Measurements from ENCODE around the gene TMEM161A. TPM values are rescaled to one million over a fixed set of nuclear protein-coding genes. Genes with fewer than 3 reads are reported as not detected.
"Not testable (repeated sequence)": the region's sequence is repeated elsewhere in the genome, so short reads cannot be mapped to it uniquely, and the experiment has no call there.

Gene TMEM161A
- total RNA-seq (2014; rRNA removed; shearing (Covaris generic)), result 26.6 and 36.3 TPM in 2 replicates

- peak within 1 kb of the TSS; percentile 81 for H3K4me3 ChIP-seq (ENCODE audit: insufficient read depth, low read depth, low read length)
These were observed at the start of gene TMEM161A for GRCh38 chr19:19138109-19138981. TSS of gene TMEM161A (minus strand) at chr19:19138478. CDS start at chr19:19138428, 50 bp downstream.

GRCh38 chr19:19186742-19187141, 48.5 kb upstream of the TMEM161A start:
- peaks cover 2% of the 10 kb centered on the region for H3K36me3 ChIP-seq (replicated peaks; ENCODE audit: control insufficient read depth, insufficient read depth, low read length)
- H3K27me3 ChIP-seq (ENCODE audit: control insufficient read depth, insufficient read depth, low read length), result no peaks in the 10 kb centered on the region
- H3K4me3 ChIP-seq (ENCODE audit: insufficient read depth, low read depth, low read length), result no peak overlapping the region
- DNase-seq, result no peak

More at GRCh38 chr19:19138109-19138981, at the start of gene TMEM161A:
- peaks cover 10% of the 10 kb centered on the region; the same call in 1 of the 2 replicates for H3K27me3 ChIP-seq (ENCODE audit: control insufficient read depth, insufficient read depth, low read length)
- peak; percentile 100 for DNase-seq
- H3K36me3 ChIP-seq (replicated peaks; ENCODE audit: control insufficient read depth, insufficient read depth, low read length), result no peaks in the 10 kb centered on the region

- H3K36me3 ChIP-seq (replicated peaks; ENCODE audit: control insufficient read depth, insufficient read depth, low read length), result peaks cover 2% of the 10 kb centered on the region
- no peaks in the 10 kb centered on the region for H3K27me3 ChIP-seq (ENCODE audit: control insufficient read depth, insufficient read depth, low read length)
- H3K4me3 ChIP-seq (ENCODE audit: insufficient read depth, low read depth, low read length), result no peak overlapping the region
- DNase-seq, result peak; percentile 95
These were observed 47.8 kb upstream of the TMEM161A start for GRCh38 chr19:19185853-19186740.

GRCh38 chr19:19181488-19181998, 43.3 kb upstream of the TMEM161A start:
- no peaks in the 10 kb centered on the region for H3K27me3 ChIP-seq (ENCODE audit: control insufficient read depth, insufficient read depth, low read length)
- H3K4me3 ChIP-seq (ENCODE audit: insufficient read depth, low read depth, low read length), result no peak overlapping the region
- no peak for DNase-seq
- H3K36me3 ChIP-seq (replicated peaks; ENCODE audit: control insufficient read depth, insufficient read depth, low read length), result peaks cover 2% of the 10 kb centered on the region

- no peak for DNase-seq
These were observed 41.5 kb upstream of the TMEM161A start for GRCh38 chr19:19179548-19180441.

GRCh38 chr19:19176950-19177349, 38.7 kb upstream of the TMEM161A start:
- H3K36me3 ChIP-seq (replicated peaks; ENCODE audit: control insufficient read depth, insufficient read depth, low read length), result no peaks in the 10 kb centered on the region; the same call in 1 of the 2 replicates
- H3K4me3 ChIP-seq (ENCODE audit: insufficient read depth, low read depth, low read length), result no peak overlapping the region
- peak; percentile 49 for DNase-seq
- no peaks in the 10 kb centered on the region for H3K27me3 ChIP-seq (ENCODE audit: control insufficient read depth, insufficient read depth, low read length)

More at GRCh38 chr19:19179548-19180441, 41.5 kb upstream of the TMEM161A start:
- Histone ChIP-seq H3K27me3 (ENCODE audit: control insufficient read depth, insufficient read depth, low read length) (no peaks in the 10 kb centered on the region), H3K4me3 (ENCODE audit: insufficient read depth, low read depth, low read length) (no peak overlapping the region), H3K36me3 (replicated peaks; ENCODE audit: control insufficient read depth, insufficient read depth, low read length) (no peaks in the 10 kb centered on the region; the same call in 1 of the 2 replicates)

- DNase-seq, result not testable (repeated sequence)
These were observed 35.0 kb upstream of the TMEM161A start for GRCh38 chr19:19173243-19173642.

GRCh38 chr19:19171821-19172532, 33.7 kb upstream of the TMEM161A start:
- Histone ChIP-seq H3K27me3 (ENCODE audit: control insufficient read depth, insufficient read depth, low read length) (peaks cover 18% of the 10 kb centered on the region), H3K4me3 (ENCODE audit: insufficient read depth, low read depth, low read length) (no peak overlapping the region), H3K36me3 (replicated peaks; ENCODE audit: control insufficient read depth, insufficient read depth, low read length) (no peaks in the 10 kb centered on the region)
- DNase-seq, result peak; percentile 76

More at GRCh38 chr19:19173243-19173642, 35.0 kb upstream of the TMEM161A start:
- H3K4me3 ChIP-seq (ENCODE audit: insufficient read depth, low read depth, low read length); H3K36me3 ChIP-seq (replicated peaks; ENCODE audit: control insufficient read depth, insufficient read depth, low read length): not testable (repeated sequence)
- H3K27me3 ChIP-seq (ENCODE audit: control insufficient read depth, insufficient read depth, low read length), result peaks cover 18% of the 10 kb centered on the region

- Histone ChIP-seq H3K36me3 (replicated peaks; ENCODE audit: control insufficient read depth, insufficient read depth, low read length) (no peaks in the 10 kb centered on the region), H3K27me3 (ENCODE audit: control insufficient read depth, insufficient read depth, low read length) (peaks cover 18% of the 10 kb centered on the region), H3K4me3 (ENCODE audit: insufficient read depth, low read depth, low read length) (no peak overlapping the region)
- no peak for DNase-seq
These were observed 32.8 kb upstream of the TMEM161A start for GRCh38 chr19:19170873-19171672.

GRCh38 chr19:19170053-19170872, 32.0 kb upstream of the TMEM161A start, which contains the start of gene MEF2B:
TSS of gene MEF2B (minus strand) at chr19:19170263. CDS start at chr19:19150735, 19,528 bp downstream.
- H3K36me3 ChIP-seq (replicated peaks; ENCODE audit: control insufficient read depth, insufficient read depth, low read length), result no peaks in the 10 kb centered on the region
- peaks cover 18% of the 10 kb centered on the region for H3K27me3 ChIP-seq (ENCODE audit: control insufficient read depth, insufficient read depth, low read length)
- H3K4me3 ChIP-seq (ENCODE audit: insufficient read depth, low read depth, low read length), result peak within 1 kb of the TSS; percentile 37; the same call in 1 of the 2 replicates
- DNase-seq, result peak; percentile 100

- peaks cover 18% of the 10 kb centered on the region for H3K27me3 ChIP-seq (ENCODE audit: control insufficient read depth, insufficient read depth, low read length)
- no peak for DNase-seq
- H3K36me3 ChIP-seq (replicated peaks; ENCODE audit: control insufficient read depth, insufficient read depth, low read length), result no peaks in the 10 kb centered on the region
- peak overlapping the region; percentile 35; the same call in 1 of the 2 replicates for H3K4me3 ChIP-seq (ENCODE audit: insufficient read depth, low read depth, low read length)
These were observed 31.2 kb upstream of the TMEM161A start for GRCh38 chr19:19169236-19170052.
